HG03439 (cell line): ENCODE measurements around the gene CDHR3.
A peak's percentile ranks its signal among the peaks of the same experiment; 100 is the strongest.

Source experiments
- ATAC-seq: cut with Tn5 transposase; IDR thresholded peaks from one replicate; pipeline ENCODE4 v1.9.1; 2021; ENCODE audit warnings: mild to moderate bottlenecking, moderate library complexity; ENCODE audit not compliant: unreplicated experiment

Gene CDHR3

DNA sequence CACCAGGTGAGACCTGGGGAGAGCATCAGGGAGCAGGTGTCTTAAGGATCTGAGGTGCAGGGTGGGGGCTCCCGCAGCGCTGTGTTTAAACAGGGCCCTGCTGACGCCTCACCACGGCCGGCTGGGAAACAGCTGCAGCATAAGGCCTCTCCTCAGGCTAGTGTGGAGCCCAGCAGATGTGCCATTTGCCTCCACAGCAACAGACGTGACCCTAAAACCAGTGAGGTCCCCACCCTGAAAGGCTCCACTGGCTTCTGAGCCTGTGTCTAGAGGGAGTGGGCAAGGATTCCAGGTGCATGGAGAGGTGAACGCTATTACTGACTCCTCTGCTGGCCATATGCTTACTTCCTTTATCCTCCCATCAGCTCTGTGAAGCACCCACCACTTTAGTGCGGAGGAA lies 101.3 kb downstream of the CDHR3 start:
- no peak for ATAC-seq

DNA sequence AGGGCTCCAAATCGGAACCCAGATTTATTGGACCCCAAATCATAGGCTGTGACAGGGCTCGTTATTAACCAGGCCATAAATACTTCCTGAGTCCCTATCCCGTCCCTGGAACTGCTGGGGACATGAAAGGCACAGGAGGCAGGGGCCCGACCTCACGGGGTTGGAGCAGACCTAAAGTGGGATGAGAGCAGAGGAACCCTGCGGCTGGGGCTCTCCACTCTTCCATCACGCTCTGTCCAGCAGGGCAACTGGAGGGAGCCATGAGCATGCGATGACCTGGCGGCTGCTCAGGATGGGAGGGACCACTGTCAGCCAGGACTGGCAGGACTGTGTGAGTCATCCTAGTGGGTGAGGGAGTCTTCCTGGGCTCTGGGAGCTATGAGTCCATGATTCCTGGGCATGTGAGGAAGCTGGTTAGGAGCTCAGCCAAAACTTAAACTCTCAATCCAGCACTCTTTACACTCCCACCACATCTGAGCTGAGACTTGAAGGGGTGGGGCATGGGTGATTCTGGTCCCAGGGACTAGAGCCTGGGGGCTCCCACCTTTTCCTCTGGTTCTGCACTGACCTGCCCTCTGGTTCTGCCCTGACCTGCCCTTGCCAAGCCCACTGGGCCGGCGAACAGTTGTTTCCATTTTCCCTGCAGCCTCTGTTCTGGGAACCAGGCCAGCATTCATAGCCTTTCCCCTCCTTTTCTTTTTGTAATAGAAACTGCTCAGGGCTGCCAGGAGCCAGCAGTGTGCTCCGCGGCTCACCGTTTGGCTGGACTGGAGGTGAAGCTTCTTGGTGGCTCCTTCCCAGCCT lies 101.9 kb downstream of the CDHR3 start:
- ATAC-seq: no peak

DNA sequence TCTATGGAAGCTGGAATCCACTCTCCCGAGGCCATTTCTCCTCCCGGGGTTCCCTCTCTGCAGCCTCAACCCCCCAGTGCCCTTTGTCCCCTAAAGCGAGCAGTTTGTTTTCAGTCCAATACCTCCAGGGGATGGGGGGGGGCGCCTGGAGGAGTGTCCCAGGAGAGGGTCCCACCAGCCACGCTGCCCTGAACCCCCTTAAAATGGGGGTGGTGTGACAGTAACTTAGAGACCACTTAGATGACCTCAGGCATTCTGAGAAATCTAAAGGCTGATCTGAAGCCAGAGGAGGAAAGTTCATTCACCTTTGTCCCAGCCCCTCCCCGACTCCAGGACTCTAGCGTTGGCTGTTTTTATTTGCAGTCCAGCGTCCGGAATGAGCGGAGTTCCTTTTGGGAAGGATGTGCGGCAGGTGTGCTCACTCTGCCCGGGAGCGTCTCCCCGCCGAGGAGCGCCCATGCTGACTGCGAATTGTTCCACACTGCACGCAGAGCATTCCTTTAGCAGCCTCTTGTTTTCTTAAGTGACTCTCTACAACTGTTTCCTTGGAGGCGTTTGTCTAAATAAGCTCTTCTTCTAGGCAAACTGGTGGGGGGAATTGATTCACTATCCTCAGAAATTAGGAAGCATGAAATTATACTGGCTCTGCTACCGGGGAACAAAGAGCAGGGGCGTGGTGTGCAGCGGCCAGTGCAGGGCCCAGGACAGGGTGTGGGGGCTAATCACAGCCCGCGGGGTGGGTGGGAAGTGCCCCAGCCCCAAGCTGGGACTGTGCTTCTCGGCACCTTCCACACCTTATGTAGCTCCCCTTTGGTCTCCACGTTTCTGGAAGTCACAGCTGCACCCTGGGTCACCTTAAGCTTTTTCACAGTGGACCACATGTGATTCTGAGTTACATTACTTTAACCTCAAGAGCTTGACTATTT lies 102.8 kb downstream of the CDHR3 start:
- ATAC-seq: no peak

DNA sequence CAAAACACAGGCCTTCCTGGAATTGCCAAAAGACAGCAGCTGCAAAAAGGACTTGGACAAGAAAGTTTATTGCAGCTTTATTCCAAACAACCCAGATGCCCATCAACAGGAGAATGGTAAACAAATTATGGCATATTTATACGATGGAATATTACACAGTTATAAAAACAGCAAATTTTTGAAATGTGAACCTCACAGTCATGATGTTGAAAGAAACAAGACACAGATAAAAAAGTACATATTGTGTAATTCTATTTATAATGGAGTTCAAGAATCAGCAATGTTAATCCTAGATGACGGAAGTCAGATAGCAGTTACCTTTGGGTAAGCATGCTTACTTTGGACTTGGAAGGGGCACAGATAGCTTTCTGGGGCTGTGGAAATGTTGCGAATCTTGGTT lies 104.6 kb downstream of the CDHR3 start:
- ATAC-seq: no peak

DNA sequence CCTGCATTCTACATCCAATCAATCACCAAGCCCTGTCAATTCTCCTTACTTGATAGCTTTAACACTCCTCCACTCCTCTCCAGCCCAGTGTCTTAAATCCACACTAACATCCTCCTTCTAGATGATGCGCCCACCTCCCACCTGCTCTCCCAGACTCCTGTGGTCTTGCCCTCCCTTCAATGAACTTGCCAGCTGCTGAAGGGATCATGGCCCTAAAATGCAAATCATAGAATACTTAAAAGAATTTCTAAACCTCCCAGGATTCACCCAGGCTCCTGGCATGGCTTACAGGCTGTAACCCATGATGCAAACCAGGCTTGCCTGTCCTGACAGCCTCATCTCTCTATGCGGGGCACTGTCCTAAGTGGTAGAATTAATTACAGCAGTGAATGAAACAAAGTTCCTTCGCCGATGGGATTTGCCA lies 105.5 kb downstream of the CDHR3 start:
- ATAC-seq: no peak

DNA sequence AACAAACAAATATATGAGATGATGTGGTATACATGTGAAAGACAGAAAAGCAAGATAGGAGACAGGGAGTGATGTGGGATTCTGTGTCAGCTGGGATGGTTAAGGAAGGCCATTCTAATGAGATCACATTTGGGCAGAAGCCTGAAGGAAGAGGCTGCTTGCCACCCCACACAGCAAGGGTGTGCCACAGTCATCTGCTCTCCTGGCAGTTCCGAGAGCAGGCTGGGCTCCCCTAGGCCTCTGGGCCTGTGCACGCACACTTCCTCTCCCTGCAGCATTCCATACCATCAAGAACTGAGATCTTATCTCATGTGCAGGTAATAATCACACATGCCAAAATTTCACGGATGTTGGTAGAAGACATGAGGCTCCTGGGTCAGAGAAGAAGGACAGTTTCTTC lies 105.9 kb downstream of the CDHR3 start:
- ATAC-seq: no peak

DNA sequence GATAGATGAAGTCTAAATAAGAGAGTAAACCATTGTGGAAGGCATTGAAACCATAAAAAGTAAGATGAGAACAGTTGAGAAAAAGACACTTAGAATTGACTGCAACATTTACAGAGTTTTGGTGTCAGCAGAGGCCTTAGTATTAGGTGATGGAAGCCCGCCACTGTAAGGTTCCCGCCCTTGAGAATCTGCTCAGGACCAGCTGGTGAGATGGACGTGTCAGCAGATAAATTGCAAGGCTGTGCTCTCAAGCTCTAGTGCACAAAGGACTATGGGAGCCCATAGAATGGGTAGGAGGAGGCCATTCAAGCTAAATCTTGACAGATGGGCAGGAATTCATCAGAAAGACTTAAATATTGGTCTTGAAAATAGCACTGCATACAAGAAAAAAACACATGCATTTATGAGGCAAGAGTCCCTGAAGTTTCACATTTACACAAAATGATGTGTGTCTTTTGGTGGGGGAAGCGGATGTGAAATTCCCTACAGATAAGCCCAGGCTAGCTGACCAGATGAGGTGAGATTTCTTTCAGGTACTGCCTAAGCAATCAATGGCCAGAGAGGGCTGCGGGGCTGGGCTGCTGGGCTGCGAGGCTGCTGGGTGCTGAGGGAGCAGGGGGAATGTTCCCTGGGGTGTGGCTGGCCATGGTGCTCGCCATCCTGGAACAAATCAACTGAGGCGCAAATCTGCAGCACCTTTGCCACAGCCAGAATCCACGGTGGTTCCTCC lies 106.6 kb downstream of the CDHR3 start:
- ATAC-seq: no peak

DNA sequence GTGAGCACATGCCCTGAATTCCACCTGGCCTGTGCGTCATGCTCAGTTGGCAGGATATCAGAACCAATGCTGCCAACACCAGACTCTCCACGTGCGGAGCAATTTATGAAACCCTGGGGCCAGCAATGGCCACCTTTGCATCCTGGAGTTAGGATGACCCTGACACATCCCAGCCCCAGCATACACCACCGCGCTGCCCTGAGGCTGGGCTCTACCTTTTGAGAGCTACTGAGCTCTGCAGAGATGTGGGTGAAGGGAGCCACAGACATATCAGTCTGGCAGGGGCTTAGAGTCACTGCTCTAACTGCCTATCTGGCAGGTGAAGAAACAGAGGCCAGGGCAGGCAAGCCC lies 107.1 kb downstream of the CDHR3 start:
- ATAC-seq: no peak

DNA sequence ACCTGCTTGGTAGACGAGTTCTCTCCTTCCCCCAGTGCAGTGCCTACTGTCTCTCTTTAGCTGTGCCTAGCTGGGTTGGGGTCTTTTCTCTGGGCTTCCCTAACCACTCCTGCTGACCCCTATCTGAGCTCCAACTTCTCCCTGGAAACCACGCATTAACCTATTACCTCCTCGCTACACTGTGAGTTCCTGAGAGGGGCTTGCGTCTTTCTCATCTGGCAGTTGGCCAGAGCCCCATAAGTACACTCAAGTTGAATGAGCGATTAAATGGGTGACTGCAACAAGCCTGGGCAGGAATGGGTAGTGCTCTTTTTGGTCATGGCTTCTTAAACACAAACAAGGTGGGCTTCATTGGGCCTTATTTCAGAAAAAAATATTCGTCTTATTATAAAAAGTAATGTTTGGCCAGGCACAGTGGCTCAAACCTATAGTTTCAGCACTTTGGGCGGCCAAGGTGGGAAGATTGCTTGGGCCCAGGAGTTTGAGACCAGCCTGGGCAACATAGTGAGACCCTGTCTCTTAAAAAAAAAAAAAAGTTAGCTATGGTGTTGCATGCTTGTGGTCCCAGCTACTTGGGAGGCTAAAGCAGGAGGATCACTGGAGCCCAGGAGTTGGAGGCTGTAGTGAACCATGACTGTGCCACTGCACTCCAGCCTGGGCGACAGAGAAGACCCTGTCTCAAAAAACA lies 107.6 kb downstream of the CDHR3 start:
- ATAC-seq: no peak

DNA sequence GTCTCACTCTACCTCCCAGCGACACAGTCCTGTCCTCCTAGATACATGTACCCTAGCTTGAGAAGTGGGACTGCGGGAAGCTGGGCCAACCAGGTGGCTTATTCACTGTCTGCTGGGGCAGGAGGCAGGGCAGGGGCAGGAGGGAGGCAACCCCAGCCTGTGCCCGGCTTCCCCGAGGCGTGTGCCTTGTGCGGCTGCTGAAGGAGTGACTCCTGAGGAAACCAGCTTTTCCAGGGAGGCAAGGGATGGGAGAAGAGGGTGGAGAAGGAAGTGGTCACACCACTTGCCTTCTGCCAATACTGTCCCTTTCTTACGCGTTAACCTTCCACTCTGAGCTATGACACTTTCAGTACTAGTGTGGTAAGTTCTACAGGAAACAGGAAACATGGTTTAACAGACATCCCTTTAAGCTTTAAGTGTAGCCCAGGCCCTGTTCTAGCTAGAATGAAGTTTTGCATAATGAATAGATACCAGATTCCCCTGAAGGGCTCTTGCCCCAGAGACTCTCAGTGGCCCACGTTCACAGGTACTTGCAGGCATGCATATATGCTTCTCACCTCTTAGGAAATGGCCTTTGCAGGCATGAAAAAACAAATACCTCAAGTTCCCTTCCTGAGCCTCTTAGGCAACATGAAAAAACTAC lies 108.4 kb downstream of the CDHR3 start:
- peak; percentile 97 for ATAC-seq

DNA sequence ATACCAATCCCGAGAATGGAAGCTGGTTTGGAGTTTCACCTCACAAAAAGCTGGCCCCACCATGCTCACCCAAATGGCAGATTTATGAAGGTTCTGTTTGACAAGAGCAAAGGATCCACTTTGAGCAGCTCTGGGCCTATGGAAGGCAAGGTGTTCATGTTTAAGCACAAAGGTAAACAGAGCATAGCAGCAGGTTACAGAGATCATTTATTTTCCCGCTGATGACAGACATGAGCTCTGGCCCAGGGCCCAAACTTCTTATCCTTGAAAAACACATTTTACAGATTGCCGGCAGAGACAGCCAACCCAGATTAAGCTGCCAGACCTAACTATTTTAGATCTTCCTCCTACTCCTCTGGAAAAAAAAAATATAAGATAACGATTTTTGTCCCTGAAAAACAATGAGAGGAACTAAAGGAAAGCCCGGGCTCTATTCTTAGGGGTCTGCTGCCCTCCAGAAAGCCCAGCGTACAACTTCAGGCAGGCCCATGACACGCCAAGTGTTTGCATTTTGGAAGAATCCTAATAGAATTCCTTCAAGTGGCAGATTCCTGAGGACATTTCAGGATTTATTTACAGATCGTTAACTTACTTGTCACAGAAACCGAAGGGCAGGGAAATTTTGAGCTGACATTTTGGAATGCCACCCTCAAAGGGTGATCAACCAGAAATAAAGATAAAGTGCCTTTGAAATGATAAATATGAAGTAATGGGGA lies 109.1 kb downstream of the CDHR3 start:
- no peak for ATAC-seq

DNA sequence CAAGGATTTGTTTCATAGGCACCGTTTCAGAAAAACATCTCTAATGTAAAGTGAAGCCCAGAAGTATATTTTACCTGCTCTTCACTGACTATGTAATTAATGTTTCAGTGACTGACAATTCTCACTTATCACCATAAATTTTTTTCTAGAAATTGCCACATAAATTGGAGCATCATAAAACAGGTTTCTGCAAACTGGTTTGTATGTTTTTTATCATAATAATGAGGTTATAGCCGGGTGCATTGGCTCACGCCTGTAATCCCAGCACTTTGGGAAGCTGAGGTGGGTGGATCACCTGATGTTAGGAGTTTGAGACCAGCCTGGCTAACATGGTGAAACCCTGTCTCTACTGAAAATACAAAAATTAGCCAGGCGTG lies 109.6 kb downstream of the CDHR3 start:
- no peak for ATAC-seq

DNA sequence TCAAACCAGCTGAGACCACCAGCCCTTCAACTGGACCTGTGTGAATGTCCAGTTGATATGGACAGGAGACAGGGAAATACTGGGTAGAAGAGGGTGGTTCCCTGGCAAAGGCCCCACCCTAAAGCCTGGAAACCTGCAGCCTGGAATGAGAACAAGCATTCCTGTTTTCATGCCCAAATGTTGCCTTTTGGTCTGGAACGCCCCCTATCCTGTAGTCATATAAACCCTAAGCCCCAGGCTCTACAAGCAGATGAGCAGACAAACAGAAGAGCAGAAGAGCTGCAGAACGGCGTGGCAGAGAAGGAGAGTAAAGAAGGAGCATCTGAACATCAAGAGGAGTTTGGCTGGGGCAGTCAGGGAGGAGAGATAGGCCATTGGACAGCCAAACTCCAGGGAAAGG lies 110.6 kb downstream of the CDHR3 start:
- no peak for ATAC-seq

DNA sequence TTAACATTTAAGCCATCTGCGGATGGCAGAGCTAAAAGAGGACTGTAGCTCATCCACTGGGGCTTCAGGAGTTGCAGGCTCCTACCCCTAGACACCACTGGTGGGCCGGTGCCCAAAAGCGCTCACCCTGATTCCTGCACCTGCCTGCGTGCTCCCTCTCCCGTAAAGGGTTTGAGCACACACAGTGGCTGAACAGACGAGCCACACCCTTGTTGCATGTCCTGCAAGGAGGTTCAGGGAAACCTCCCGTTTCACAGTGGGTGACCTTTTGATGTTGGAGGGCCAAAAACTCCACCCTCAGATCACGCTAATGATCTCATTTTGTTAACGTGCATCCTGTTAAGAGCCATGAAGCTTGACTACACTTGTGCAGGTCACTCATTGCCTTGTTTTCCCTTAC lies 111.2 kb downstream of the CDHR3 start:
- ATAC-seq: no peak

DNA sequence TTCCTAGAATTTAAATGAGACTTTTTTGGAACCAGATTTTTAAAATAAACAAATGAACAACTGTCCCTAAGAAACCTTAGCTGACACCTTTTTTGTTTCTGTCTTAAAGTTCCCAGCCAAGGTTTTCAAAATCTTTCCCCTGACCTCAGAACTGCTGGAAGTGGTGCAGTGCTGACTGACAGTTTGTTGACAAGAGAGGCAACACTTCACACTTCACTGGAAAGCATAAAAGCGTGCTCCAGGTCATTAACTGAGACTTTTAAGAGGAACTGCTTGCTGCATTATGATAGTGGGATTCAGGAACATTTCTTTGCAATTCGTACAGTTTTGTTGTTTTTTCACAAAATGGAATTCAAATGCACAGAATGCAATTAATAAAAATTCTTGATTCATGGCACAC lies 112.9 kb downstream of the CDHR3 start:
- ATAC-seq: no peak

DNA sequence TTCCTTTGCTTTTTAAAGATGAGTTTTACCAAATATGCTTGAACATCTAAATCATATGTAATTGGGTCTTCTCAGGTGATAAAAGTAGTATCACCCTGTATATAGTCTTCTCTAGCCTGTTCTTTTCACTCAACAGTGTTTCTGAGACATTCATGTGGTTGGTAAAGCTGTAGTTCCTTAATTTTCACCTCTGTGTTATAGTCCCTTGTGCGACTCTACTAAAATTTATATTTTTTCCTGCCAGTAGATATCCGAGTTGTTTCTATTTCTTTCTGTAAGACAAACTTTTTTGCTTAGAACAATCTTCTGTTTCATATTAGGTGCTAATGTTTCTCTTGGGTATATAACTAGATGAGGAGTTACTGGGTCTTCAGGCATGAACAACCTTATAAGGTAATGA lies 113.5 kb downstream of the CDHR3 start:
- no peak for ATAC-seq

DNA sequence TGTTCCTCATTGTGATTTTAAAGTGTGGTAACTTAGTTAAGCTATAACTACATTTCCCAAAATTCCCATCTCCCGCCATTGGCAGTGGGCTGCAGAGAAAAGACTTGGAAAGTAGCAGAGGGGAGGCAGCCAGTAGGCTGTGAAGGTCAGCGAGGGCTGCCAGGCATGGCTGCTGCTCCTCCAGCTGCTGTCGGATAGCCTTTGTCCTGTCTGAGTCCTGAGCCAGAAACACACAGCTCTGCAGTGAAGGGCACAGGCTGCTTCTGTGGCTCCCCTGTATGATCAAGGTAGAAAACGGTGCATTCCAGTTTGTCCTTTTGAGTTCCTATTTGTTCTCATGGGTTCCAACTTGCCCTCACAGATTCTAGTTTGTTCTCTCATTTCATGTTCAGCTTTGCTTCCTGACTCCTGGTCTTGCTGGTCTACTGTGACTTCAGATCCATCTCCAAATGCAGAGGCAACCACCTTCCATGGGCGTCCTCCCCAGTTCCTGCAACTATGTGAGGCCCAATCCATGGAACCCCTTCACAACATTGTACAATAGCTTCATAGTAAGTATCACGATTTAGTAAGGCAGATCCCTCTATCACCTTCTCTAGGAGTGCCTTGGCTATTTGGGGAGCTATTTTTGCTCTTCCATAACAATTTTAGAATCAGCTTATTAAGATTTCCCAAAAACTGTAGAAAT lies 117.4 kb downstream of the CDHR3 start:
- ATAC-seq: no peak

DNA sequence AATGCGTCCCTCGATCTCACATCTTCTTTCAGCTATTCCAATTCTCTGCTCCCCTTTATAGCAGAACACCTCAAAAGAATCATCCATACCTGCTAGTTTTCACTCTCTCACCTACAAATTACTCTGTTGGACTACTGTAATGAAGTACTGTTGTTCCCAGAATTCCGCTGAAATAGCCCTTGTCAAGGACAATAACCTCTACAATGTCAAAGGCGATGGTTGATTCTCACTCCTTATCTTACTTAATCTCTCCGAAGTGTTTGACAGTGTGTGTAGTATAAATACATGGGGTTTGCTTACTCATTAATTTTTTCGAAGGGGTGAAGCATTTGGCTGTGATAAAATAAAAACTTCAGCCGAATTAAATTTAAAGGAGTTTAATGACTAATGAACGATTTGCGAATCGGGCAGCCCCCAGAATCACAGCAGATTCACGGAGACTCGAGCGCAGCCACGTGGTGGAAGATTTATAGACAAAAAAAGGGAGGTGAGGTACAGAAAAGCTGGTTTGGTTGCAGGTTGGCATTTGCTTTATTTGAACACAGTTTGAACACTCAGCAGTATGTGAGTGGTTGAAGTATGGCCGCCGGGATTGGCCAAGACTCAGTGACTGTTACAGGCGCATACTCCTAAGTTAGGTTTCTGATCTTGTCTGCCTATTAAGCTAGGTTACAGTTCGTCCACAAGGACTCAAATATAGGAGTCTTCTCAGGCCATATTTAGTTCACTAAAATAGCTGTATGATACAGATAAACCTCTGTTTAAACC lies 119.2 kb downstream of the CDHR3 start:
- ATAC-seq: no peak
